Stimulated activated CD4-positive, alpha-beta T cell treated with anti-CD3 and anti-CD28 coated beads, Interleukin-2, amount 100 ng/mL, for 48 hours (primary cell): ENCODE results near the gene EID2.

Source experiments
- DNase-seq, 2 donors: peaks; one replicate each; pipeline ENCODE4 v3.0.0-alpha.2; 2020

Gene EID2

DNA sequence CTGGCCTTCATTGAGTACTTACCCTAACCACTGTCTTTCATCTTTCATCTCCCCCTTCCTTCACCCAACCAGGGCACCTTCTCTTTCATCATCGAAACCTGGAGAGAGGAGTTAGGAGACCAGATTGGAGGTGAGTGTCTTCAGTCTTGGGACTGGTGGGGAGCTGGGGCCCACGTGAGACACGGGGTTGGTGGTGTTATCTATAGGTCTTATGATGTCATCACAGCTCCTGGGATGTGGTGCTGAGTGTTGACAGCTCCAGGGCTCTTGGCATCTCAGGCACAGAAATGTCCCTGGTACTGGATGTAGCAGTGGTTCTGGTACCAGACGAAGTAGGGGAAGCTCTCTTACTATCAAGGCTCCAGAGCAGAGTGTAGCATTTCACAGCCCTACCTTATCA is 39.4 kb downstream of the EID2 start:
- no peak for DNase-seq

- DNase-seq: no peak
These were observed 40.0 kb downstream of the EID2 start for GRCh38 chr19:39499932-39500331.

DNA sequence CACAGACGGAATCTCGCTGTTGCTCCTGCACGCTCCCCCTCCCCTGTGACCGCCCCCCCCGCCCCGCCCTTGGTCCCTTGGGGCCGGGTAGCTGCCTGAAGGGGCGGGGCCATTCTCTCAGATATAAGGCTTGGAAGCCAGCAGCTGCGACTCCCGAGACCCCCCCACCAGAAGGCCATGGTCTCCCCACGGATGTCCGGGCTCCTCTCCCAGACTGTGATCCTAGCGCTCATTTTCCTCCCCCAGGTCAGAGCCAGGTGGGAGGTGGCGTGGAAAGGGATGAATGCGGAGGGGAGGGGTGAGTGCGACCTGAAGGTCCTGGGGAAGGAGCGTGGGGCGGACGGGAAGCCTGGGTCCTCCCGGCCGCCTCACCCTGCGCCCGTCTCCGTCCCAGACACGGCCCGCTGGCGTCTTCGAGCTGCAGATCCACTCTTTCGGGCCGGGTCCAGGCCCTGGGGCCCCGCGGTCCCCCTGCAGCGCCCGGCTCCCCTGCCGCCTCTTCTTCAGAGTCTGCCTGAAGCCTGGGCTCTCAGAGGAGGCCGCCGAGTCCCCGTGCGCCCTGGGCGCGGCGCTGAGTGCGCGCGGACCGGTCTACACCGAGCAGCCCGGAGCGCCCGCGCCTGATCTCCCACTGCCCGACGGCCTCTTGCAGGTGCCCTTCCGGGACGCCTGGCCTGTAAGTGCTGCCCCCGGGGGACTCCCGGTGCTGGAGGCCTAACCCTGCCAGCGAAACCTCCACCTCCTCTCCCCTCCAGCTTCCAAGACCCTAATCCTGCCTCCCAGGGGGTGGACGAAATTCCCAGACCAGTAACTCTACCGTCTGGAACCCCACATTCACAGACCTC is 40.9 kb downstream of the EID2 start, which contains the start of gene DLL3:
TSS of gene DLL3 (plus strand) at position 150 of the 845 bp plus-strand sequence. CDS start at position 178, 28 bp downstream.
- DNase-seq: no peak

- DNase-seq: no peak
These were observed 41.8 kb downstream of the EID2 start for GRCh38 chr19:39497996-39498797.

- no peak for DNase-seq
These were observed 42.3 kb downstream of the EID2 start for GRCh38 chr19:39497701-39497995.

- DNase-seq: no peak
These were observed 43.9 kb downstream of the EID2 start for GRCh38 chr19:39496063-39496462.

DNA sequence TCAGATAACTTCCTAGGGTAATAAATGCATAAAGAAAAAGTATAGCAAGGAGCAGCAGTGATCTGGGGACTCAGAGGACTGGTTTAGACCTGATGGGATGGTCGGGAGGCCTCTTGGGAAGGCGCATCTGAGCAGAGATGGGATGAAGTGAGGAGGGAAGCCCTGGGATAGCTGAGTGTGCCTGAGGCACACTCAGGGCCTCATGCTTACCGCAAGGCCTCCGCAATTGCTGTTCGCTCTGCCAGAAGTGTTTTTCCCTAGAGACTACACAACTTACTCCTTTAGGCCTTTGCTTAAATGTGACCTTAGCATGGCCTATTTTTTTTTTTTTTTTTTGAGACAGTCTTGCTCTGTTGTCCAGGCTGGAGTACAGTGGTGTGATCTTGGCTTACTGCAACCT is 45.3 kb downstream of the EID2 start:
- DNase-seq: no peak

DNA sequence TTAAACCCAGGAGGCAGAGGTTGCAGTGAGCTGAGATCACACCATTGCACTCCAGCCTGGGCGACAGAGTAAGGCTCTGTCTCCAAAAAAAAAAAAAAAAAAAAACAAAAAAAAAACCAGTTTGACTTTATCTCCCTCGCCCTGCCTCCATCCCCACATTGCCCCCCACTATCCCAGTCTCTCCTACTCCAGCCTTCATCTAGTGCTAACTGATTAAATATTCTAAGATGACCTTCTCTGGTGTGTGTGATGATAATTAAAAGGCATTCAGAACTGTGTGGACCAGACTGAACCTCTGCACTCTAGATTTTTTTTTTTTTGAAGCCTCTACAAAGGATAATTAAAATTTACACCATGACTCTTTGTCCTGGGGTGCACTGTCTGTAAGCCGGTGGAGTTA is 47.2 kb downstream of the EID2 start:
- DNase-seq: no peak

DNA sequence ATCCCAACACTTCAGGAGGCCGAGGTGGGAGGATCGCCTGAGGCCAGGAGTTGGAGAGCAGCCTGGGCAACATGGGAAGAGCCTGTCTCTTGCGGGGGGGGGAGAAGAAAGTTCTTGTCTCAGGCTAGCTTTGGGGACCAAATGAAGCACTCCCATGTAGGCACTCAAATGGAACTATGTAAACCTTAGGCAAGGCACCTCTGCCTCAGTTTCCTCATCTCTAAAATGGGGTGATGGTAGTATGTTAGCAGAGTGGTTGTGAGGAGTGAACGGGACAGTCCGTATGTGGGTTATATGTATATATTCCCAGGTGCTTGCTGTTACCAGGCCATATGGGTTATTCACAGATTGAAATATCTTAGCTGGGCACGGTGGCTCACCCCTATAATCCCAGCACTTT is 47.7 kb downstream of the EID2 start:
- no peak for DNase-seq

DNA sequence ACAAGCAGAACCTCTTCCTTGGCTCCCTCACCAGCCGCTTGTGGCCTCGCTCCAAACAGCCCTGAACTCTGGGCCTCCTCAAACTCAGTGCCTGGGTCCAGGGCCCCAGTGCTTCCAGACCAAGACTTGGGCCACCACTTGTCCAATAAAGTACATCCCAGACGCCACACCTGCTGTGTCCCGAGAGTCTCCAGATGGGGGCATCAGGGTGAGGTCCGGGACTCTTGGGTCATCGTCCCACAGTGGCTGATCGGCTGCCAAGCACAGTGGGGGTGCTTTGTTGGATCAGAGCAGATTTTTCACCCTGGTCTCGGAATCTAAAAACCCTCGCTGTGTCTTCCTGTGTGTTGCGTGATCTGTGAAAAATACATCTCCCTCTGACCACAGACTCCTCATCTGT is 50.2 kb downstream of the EID2 start:
- DNase-seq: no peak
